SK-N-SH treated with all-trans-retinoic acid at 6 μM for 48 hours (cell line): ENCODE data around the gene CENPM.

ENCODE experiments used
- ARNTL ChIP-seq: fragments of 450-650 bp; formaldehyde crosslinking; IDR thresholded peaks from 2 replicates; pipeline ENCODE4 v1.5.0; 2020; ENCODE audit warnings: low read depth, mild to moderate bottlenecking, moderate library complexity, borderline replicate concordance
- CSDC2 ChIP-seq: fragments of 250-450 bp; sonication (Bioruptor Pico); IDR thresholded peaks from 2 replicates; pipeline ENCODE4 v1.5.0; 2020; ENCODE audit warnings: mild to moderate bottlenecking, moderate library complexity
- GLIS3 ChIP-seq: fragments of 250-450 bp; sonication (Bioruptor Pico); IDR thresholded peaks from 2 replicates; pipeline ENCODE4 v1.5.0; 2020; ENCODE audit warnings: mild to moderate bottlenecking, moderate library complexity
- ISL1 ChIP-seq: fragments of 250-450 bp; sonication (Bioruptor Pico); IDR thresholded peaks from 2 replicates; pipeline ENCODE4 v2.1.2; 2022; ENCODE audit warnings: mild to moderate bottlenecking, moderate library complexity
- OSR1 ChIP-seq: fragments of 250-450 bp; sonication (Bioruptor Pico); IDR thresholded peaks from 2 replicates; pipeline ENCODE4 v1.8.0; 2022; ENCODE audit warnings: moderate library complexity, mild to moderate bottlenecking, inconsistent platforms
- RARB ChIP-seq: fragments of 250-450 bp; sonication (Bioruptor Pico); IDR thresholded peaks from 2 replicates; pipeline ENCODE4 v1.8.0; 2021; ENCODE audit warnings: mild to moderate bottlenecking, moderate library complexity
- TOX ChIP-seq: fragments of 250-450 bp; sonication (Bioruptor Pico); IDR thresholded peaks from 2 replicates; pipeline ENCODE4 v1.8.0; 2021; ENCODE audit warnings: mild to moderate bottlenecking, moderate library complexity, borderline replicate concordance
- TSHZ2 ChIP-seq: fragments of 250-450 bp; sonication (Bioruptor Pico); IDR thresholded peaks from 2 replicates; pipeline ENCODE4 v1.5.0; 2020; ENCODE audit warnings: mild to moderate bottlenecking, moderate library complexity
- ZFP30 ChIP-seq: fragments of 450-650 bp; formaldehyde crosslinking; IDR thresholded peaks from 2 replicates; pipeline ENCODE4 v1.5.0; 2022; ENCODE audit warnings: mild to moderate bottlenecking, moderate library complexity
- ZNF8 ChIP-seq: fragments of 450-650 bp; formaldehyde crosslinking; IDR thresholded peaks from 2 replicates; pipeline ENCODE4 v1.5.0; 2020; ENCODE audit warnings: mild to moderate bottlenecking, moderate library complexity

- TF ChIP-seq CSDC2 (CRISPR knock-in tag) (no peak), ZFP30 (CRISPR knock-in tag) (no peak), TSHZ2 (CRISPR knock-in tag) (no peak), RARB (CRISPR knock-in tag) (no peak), ZNF8 (CRISPR knock-in tag) (no peak), OSR1 (no peak), GLIS3 (CRISPR knock-in tag) (no peak), ARNTL (no peak), ISL1 (no peak), TOX (CRISPR knock-in tag) (no peak)
Observed at GRCh38 chr22:41969110-41969646, 22.2 kb upstream of the CENPM start, which contains the start of gene SEPTIN3.
